Calu3 (cell line): ENCODE results near the gene FAAH2. TPM values are rescaled to one million over a fixed set of nuclear protein-coding genes. Genes with fewer than 3 reads are reported as not detected.

Experiments used
- BruUV-seq: library from RNA; stranded (reverse); fragments of 400-500 nt; replicated peaks from 2 replicates; lab custom pipeline; 2021; lab: Mats Ljungman, UMichigan
- CTCF ChIA-PET: fragments of 300-600 bp; sonication (Branson Sonifier 250); formaldehyde crosslinking; loops from one replicate; lab custom pipeline; 2022; ENCODE audit warnings: antibody characterized with exemption; lab: Charles Lee
- DNase-seq: peaks from one replicate; pipeline ENCODE4 v3.0.0; 2022
- H3K27ac Mint-ChIP-seq: one replicate; pipeline ENCODE4 v1.8.0; 2022; ENCODE audit warnings: mixed read lengths; ENCODE audit not compliant: unreplicated experiment
- H3K27me3 Mint-ChIP-seq: one replicate; pipeline ENCODE4 v1.8.0; 2022; ENCODE audit warnings: mixed read lengths; ENCODE audit not compliant: unreplicated experiment
- H3K36me3 Mint-ChIP-seq: one replicate; pipeline ENCODE4 v1.8.0; 2022; ENCODE audit warnings: mild to moderate bottlenecking, moderate library complexity, mixed read lengths; ENCODE audit not compliant: insufficient read depth, unreplicated experiment
- H3K4me1 Mint-ChIP-seq: one replicate; pipeline ENCODE4 v1.8.0; 2022; ENCODE audit warnings: mild to moderate bottlenecking, low read depth, mixed read lengths; ENCODE audit not compliant: unreplicated experiment
- H3K4me3 Mint-ChIP-seq: one replicate; pipeline ENCODE4 v1.8.0; 2022; ENCODE audit warnings: mild to moderate bottlenecking, low read depth, moderate library complexity, mixed read lengths; ENCODE audit not compliant: unreplicated experiment
- H3K9me3 Mint-ChIP-seq: one replicate; pipeline ENCODE4 v1.8.0; 2022; ENCODE audit warnings: low read depth, mixed read lengths; ENCODE audit not compliant: unreplicated experiment
- intact Hi-C: fragments of 100-400 bp; cut with micrococcal nuclease; formaldehyde crosslinking; loops from one replicate; pipeline ENCODE4 v1.10.0; 2022; ENCODE audit not compliant: unreplicated experiment
- total RNA-seq: library from RNA; stranded (reverse); gene quantifications from 2 replicates; pipeline ENCODE4 v1.2.3, GENCODE V29; 2022
- TF ChIP-seq, protein P1 (sequence below): fragments of 200-600 bp; IDR thresholded peaks from one replicate; pipeline ENCODE4 v1.8.0; 2022; ENCODE audit warnings: antibody characterized with exemption; ENCODE audit not compliant: unreplicated experiment

The FAAH2 gene
- total RNA-seq, 1 experiment from 2014 or later: 9.1 TPM

DNA sequence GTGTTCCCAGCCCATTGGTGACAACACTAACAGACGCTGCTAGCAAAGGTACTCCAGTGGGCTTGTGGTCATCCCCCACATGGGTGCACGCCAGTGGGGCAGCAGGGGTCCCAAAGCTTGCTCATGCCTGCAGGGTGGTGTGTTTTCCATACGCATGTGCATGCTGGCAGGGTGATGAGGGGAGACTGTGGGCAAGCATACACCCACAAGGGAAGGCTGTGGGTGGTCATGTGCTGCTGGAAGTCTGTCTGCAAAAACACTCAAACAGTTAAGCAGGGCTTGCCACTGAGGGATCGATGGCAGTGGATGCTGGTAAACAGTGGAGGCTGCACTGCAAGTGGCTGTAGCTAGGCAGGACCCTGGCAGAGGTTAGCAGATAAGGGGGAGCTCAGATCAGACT, 79.9 kb downstream of the FAAH2 start:
- TF ChIP-seq, protein P1, sequence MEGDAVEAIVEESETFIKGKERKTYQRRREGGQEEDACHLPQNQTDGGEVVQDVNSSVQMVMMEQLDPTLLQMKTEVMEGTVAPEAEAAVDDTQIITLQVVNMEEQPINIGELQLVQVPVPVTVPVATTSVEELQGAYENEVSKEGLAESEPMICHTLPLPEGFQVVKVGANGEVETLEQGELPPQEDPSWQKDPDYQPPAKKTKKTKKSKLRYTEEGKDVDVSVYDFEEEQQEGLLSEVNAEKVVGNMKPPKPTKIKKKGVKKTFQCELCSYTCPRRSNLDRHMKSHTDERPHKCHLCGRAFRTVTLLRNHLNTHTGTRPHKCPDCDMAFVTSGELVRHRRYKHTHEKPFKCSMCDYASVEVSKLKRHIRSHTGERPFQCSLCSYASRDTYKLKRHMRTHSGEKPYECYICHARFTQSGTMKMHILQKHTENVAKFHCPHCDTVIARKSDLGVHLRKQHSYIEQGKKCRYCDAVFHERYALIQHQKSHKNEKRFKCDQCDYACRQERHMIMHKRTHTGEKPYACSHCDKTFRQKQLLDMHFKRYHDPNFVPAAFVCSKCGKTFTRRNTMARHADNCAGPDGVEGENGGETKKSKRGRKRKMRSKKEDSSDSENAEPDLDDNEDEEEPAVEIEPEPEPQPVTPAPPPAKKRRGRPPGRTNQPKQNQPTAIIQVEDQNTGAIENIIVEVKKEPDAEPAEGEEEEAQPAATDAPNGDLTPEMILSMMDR: no peak
- Mint-ChIP-seq H3K36me3 (no peaks in the 10 kb centered on the region), H3K27ac (no peak overlapping the region), H3K27me3 (no peaks in the 10 kb centered on the region), H3K4me3 (no peak overlapping the region), H3K9me3 (no peaks in the 10 kb centered on the region), H3K4me1 (no peaks in the 10 kb centered on the region)
- CTCF ChIA-PET: no interaction called here
- no peak for DNase-seq
- no TSS peak for BruUV-seq
- intact Hi-C loops: no loop called here

DNA sequence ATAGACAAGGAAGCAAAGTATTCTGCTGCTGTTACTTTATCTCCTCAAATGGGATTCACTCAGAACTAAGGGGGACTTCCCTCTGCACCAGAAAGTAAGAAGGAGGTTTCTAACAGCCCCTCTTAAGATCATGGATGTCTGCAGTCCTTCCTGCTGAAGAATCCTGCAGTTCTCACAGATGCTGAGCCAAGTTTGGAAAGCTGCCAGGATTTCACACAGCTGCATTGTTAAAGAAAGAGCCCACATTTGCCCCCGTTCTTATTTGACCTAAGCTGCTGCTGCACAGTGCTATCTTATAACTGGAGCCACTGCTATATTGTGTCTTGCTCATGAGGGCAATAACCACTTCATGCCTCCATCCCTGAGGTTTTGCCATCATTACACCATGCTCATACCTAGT, 81.1 kb downstream of the FAAH2 start:
- no peaks in the 10 kb centered on the region for H3K36me3 Mint-ChIP-seq
- no TSS peak for BruUV-seq
- H3K27me3 Mint-ChIP-seq: no peaks in the 10 kb centered on the region
- CTCF ChIA-PET: no interaction called here
- DNase-seq: no peak
- TF ChIP-seq, protein P1: no peak
- no peaks in the 10 kb centered on the region for H3K4me1 Mint-ChIP-seq
- no peak overlapping the region for H3K27ac Mint-ChIP-seq
- no peaks in the 10 kb centered on the region for H3K9me3 Mint-ChIP-seq
- H3K4me3 Mint-ChIP-seq: no peak overlapping the region
- intact Hi-C loops: no loop called here

DNA sequence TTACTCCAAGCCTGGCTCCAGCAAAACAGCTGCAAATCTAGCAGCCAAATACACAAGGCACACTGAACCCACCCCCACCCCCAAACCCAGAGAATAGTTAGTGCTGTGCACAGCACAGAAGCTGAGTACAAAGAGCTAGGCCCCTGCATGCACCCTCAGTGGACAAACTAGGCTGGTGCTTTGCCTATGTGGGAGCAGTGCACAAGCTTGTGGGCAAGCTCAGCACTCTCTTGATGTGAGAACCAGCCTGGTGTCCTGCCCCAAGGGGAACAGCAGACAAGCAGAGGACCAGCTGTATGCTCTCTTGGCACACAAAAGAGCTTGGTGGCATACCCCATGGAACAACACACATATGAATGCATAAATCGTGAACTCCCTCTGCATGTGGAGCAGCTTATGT, 81.7 kb downstream of the FAAH2 start:
- Mint-ChIP-seq H3K4me3 (no peak overlapping the region), H3K27ac (no peak overlapping the region), H3K9me3 (no peaks in the 10 kb centered on the region), H3K27me3 (no peaks in the 10 kb centered on the region), H3K4me1 (no peaks in the 10 kb centered on the region), H3K36me3 (no peaks in the 10 kb centered on the region)
- intact Hi-C loops: no loop called here
- CTCF ChIA-PET: no interaction called here
- DNase-seq: no peak
- TF ChIP-seq, protein P1: no peak
- BruUV-seq: no TSS peak

DNA sequence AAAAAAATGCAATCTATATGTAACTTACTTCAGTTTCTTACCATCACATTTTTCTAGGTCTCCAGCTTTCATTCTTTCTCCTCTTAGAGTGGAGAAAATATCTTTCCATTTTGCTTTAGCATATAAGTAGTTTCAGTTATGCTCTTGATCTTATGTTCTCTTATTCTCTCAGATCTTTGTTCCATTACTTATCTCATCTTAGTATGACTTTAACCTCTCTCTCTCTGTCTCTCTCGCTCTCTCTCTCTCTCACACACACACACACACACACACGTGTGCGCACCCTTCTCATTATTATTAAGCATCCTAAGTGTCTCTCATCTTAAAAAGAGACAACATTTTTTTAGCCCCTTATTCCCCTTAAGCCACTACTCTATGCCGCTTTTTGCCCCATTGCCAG, 92.8 kb downstream of the FAAH2 start:
- DNase-seq: no peak
- Mint-ChIP-seq H3K27ac (no peak overlapping the region), H3K9me3 (peaks cover 10% of the 10 kb centered on the region), H3K4me1 (no peaks in the 10 kb centered on the region), H3K27me3 (no peaks in the 10 kb centered on the region), H3K4me3 (no peak overlapping the region), H3K36me3 (peaks cover 5% of the 10 kb centered on the region)
- intact Hi-C loops: no loop called here
- CTCF ChIA-PET: no interaction called here
- TF ChIP-seq, protein P1: no peak
- no TSS peak for BruUV-seq
